AG08395 (cell line): ENCODE results near the gene ERCC3.
"Not testable (repeated sequence)": the region's sequence is repeated elsewhere in the genome, so short reads cannot be mapped to it uniquely, and the experiment has no call there.

Experiments
- DNase-seq: peaks from one replicate; pipeline ENCODE4 v3.0.0; 2012; ENCODE audit warnings: mixed read lengths, low spot score

ERCC3 gene

DNA sequence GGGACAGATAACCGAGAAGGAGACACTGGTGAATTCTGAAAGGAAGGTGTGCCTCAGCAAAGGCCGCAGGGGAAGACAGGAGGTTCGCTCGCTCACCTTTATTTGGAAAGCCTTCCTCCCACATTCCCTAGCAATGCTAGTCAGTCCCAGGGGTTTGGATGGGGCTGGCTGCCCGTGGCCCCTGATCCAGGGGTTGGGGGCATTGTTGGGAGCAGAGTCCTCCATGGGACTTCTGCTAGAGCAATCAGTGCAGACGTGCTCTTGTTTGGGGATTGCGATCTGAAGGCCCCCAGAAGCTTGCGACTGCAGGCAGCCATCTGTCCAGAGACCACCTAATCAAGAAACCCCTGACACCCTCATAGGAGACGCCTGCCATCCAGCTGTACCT lies 67.8 kb downstream of the ERCC3 start:
- DNase-seq: no peak

DNA sequence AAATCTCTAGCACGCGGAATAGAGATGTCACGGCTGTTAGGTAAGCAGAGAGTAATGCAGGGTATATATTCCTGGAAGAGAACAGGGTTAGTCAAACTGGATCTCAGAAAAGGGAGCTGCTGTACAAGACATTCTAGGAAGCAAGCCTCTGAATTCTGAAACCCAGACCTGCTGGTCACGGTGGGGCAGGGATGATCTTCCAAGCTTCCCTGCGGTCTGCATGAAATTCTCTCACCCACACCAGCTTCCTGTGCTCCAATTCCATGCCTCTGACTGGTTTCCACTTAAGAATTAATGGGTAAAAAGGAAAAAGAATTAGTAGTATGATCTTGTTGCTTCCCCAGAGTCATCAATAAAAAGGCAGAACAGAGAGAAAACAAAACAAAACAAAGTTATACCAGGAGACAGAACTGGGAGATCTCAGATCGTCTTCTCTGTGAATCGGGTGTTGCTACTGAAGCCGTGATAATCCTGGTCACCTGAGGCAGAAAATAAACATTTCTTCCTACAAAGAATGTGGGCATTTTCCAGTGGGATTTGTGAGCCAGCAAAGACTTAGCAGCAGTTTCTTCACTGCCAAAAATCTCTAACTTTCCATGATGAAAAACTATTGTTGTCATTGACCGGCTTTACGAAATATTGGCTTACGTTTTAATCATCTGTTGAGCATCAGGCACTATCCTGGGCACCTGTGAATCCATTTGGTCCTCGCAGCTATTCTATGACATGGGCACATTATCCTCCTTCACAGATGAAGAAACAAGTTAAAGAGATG lies 68.6 kb downstream of the ERCC3 start:
- peak; percentile 51 for DNase-seq

DNA sequence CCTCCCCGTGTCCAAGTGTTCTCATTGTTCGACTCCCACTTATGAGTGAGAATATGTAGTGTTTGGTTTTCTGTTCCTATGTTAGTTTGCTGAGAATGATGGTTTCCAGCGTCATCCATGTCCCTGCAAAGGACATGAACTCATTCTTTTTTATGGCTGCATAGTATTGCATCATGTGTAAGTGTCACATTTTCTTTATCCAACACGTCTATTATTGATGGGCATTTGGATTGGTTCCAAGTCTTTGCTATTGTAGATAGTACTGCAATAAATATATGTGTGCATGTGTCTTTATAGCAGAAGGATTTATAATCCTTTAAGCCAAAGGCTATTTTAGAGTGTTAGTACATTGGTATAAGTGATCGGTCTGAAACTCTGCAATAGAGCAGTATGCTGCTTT lies 69.8 kb downstream of the ERCC3 start:
- not testable (repeated sequence) for DNase-seq

- DNase-seq: no peak
These were observed 73.0 kb downstream of the ERCC3 start for GRCh38 chr2:127220768-127221527.

DNA sequence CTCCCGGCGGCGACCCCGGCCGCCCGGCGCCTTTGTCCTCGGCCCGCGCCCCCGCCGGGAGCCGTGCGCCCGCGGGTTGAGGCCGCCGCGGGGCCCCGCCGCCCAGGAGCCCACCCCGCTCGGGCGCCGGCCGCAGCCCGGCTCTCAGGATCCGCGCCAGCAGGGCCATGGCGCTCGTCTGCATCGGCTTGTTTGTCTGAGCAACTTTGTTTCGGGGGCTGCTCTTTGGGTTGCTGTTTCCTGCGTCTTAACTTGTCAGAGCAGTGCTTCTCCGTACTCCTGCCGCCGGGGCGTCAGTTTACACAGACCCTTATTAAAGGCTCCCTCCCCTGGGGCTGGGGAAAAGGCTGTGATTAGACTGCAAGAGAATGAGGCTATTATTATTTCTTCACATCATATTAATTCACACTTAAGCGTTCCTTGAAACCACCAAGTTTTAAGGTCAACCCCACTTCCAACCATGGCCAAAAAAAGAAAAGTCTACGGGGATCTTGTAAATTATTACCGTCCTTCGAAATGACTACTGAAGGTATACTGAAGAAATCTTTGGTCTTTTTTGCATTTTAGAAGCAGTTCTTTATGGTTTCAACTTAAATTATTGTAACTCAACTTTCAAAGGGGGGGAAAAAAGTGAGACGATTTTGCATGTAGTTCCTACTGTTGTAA lies 73.7 kb downstream of the ERCC3 start, which contains the start of gene CYP27C1:
Gene CYP27C1, minus strand, starts transcription at position 198 of the 666 bp plus-strand sequence. Its CDS starts 29 bp downstream, at position 169.
- DNase-seq: no peak

- DNase-seq: no peak
These were observed 74.5 kb downstream of the ERCC3 start for GRCh38 chr2:127219171-127220070.

DNA sequence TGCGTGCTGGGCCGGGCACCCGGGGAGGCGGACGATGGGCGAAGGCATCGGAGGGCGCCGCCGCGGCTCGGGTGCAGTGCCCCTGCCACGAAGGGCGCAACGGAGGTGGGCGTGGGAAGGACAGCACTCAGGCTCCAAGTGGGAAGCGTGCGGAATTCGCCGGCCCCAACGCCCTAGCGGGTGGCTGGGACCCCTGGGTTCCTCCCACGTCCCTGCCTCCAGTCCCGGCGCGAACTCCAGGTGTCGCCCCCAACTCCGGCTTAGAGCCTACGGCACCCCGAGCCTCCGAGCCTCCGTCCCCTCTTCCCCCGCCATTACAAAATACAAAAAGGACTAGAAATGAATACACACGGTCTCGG lies 75.2 kb downstream of the ERCC3 start:
- DNase-seq: no peak

GRCh38 chr2:127217470-127218325 lies 76.2 kb downstream of the ERCC3 start:
- DNase-seq: peak; percentile 50

- no peak for DNase-seq
These were observed 77.4 kb downstream of the ERCC3 start for GRCh38 chr2:127216593-127216992.

DNA sequence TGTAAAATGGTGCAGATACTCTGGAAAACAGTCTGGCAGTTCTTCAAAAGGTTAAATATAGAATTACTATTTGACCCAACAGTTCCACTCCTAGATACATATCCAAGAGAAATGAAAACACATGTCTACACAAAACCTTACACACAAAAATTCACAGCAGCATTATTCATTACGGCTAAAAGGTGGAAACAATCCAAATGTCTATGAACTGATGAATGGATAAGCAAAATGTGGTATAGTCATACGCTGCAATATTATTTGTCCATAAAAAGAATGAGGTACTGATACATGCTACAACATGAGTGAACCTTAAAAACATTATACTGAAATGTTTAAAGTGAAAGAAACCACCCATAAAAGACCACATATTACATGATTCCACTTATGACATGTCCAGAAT lies 77.8 kb downstream of the ERCC3 start:
- no peak for DNase-seq

DNA sequence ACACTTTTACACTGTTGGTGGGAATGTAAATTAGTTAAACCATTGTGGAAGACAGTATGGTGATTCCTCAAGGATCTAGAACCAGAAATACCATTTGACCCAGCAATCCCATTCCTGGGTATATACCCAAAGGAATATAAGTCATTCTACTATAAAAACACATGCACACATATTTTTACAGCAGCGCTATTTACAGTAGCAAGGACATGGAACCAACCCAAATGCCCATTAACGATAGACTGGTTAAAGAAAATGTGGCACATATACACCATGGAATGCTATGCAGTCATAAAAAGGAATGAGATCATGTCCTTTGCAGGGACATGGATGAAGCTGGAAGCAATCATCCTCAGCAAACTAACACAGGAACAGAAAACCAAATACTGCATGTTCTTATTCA lies 79.7 kb downstream of the ERCC3 start:
- not testable (repeated sequence) for DNase-seq

- no peak for DNase-seq
These were observed 85.6 kb downstream of the ERCC3 start for GRCh38 chr2:127208313-127208712.
